Endothelial cell of umbilical vein (primary cell): Measurements from ENCODE around the gene RAD51B.

Experiments
- EZH2 ChIP-seq: IDR thresholded peaks from 2 replicates; pipeline ENCODE4 v1.6.1; 2012; ENCODE audit warnings: borderline replicate concordance, low read depth, mild to moderate bottlenecking, moderate library complexity, low read length, inconsistent platforms; ENCODE audit not compliant: severe bottlenecking
- GATA2 ChIP-seq: IDR thresholded peaks from 2 replicates; pipeline ENCODE4 v1.7.0; 2011; ENCODE audit warnings: low read depth, mild to moderate bottlenecking, moderate library complexity, mixed read lengths, low read length; ENCODE audit not compliant: insufficient read length, insufficient read depth
- POLR2A ChIP-seq: IDR thresholded peaks from 2 replicates; pipeline ENCODE4 v1.6.1; 2012; ENCODE audit warnings: low read depth, mild to moderate bottlenecking, control low read depth, low read length
- TF ChIP-seq, protein P1 (sequence below), 2 donors: IDR thresholded peaks; 1 replicate in 1 of 2; 2 replicates in 1 of 2; pipeline ENCODE4 v1.5.1; 2011; ENCODE audit warnings: low read length in 2 of 2, mild to moderate bottlenecking in 2 of 2, moderate library complexity in 2 of 2, control low read depth in 1 of 2, inconsistent platforms in 1 of 2, low read depth in 1 of 2; ENCODE audit not compliant: insufficient read depth in 1 of 2; ENCODE audit errors: extremely low read depth in 1 of 2

DNA sequence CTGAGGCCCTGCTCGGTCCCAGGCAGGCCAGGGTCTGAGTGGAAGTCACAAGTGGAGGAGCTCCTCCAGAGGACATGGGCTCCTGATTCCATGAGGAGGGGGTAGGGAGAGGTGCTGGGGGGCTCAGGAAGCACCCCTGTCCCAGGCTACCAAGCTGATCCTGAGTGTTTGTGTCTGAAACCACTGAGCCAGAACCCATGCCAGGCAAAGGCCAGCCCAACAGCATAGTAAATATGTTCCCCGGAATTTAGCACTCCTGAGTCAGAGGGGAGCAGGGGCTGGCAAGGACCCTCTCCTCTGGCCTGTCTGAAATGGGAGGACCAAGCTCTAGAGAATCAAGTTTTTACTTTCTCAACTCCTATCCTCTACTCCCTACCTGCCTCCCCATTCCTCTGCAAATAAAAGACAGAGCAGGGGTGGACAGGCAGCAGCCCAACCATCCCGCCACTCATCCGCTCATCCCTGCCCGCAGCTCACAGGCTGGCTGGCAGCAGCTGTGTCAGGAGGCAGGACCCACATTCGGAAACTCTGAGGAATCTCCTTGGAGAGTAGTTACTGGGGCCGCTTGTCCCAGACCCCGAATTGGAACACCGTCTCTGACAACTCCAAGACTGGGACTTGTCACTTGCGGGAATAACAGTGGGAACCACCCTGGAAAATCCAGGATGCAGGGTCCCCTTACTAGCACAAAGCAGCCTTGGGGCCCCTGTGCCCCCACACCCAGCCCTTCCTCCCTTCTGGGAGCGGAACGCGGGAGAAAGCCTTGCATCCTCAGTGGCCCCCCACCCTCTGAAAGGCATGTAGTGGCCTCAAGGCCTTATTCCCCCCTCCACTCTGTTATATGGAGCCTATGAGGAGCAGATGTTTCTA lies 870.7 kb downstream of the RAD51B start:
- TF ChIP-seq POLR2A, result no peak
- TF ChIP-seq EZH2, result no peak
- TF ChIP-seq, protein P1, sequence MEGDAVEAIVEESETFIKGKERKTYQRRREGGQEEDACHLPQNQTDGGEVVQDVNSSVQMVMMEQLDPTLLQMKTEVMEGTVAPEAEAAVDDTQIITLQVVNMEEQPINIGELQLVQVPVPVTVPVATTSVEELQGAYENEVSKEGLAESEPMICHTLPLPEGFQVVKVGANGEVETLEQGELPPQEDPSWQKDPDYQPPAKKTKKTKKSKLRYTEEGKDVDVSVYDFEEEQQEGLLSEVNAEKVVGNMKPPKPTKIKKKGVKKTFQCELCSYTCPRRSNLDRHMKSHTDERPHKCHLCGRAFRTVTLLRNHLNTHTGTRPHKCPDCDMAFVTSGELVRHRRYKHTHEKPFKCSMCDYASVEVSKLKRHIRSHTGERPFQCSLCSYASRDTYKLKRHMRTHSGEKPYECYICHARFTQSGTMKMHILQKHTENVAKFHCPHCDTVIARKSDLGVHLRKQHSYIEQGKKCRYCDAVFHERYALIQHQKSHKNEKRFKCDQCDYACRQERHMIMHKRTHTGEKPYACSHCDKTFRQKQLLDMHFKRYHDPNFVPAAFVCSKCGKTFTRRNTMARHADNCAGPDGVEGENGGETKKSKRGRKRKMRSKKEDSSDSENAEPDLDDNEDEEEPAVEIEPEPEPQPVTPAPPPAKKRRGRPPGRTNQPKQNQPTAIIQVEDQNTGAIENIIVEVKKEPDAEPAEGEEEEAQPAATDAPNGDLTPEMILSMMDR (IDR thresholded peaks at IDR 0.05; ENCODE audit: extremely low read depth in 1 of 2, insufficient read depth in 1 of 2, low read depth in 1 of 2, low read length in 2 of 2), result no peak
- TF ChIP-seq GATA2, result no peak
